ENCODE data around the gene USPL1.
A peak's percentile ranks its signal among the peaks of the same experiment; 100 is the strongest.

The USPL1 gene

GRCh38 chr13:30664689-30665275 lies 47.1 kb downstream of the USPL1 start:
- no peak for DNase-seq

GRCh38 chr13:30665638-30666037 lies 47.9 kb downstream of the USPL1 start:
- no peak for DNase-seq

- DNase-seq = no peak
Measured at GRCh38 chr13:30666113-30666512, 48.4 kb downstream of the USPL1 start.

GRCh38 chr13:30667014-30667413 lies 49.3 kb downstream of the USPL1 start:
- DNase-seq = no peak

- DNase-seq = no peak
Measured at GRCh38 chr13:30668312-30668711, 50.6 kb downstream of the USPL1 start.

GRCh38 chr13:30671271-30671815 lies 53.6 kb downstream of the USPL1 start:
- no peak for DNase-seq

- DNase-seq = peak; percentile 94
Measured at GRCh38 chr13:30673669-30674521, 56.2 kb downstream of the USPL1 start.

GRCh38 chr13:30675717-30676116 lies 58.0 kb downstream of the USPL1 start:
- no peak for DNase-seq

- peak; percentile 29 for DNase-seq
Measured at GRCh38 chr13:30676672-30677071, 59.0 kb downstream of the USPL1 start.

GRCh38 chr13:30679483-30680330 lies 62.0 kb downstream of the USPL1 start:
- DNase-seq = peak; percentile 68

GRCh38 chr13:30681843-30682242 lies 64.1 kb downstream of the USPL1 start:
- DNase-seq = no peak

- peak; percentile 64 for DNase-seq
Measured at GRCh38 chr13:30685320-30685859, 67.7 kb downstream of the USPL1 start.

- DNase-seq = no peak
Measured at GRCh38 chr13:30685987-30686386, 68.3 kb downstream of the USPL1 start.

GRCh38 chr13:30687601-30688000 lies 69.9 kb downstream of the USPL1 start:
- no peak for DNase-seq

GRCh38 chr13:30689752-30690151 lies 72.0 kb downstream of the USPL1 start:
- DNase-seq = no peak

GRCh38 chr13:30690282-30691188 lies 72.8 kb downstream of the USPL1 start:
- no peak for DNase-seq

- DNase-seq = no peak
Measured at GRCh38 chr13:30692113-30692512, 74.4 kb downstream of the USPL1 start.

- no peak for DNase-seq
Measured at GRCh38 chr13:30696278-30697176, 78.8 kb downstream of the USPL1 start.

GRCh38 chr13:30697177-30697953 lies 79.6 kb downstream of the USPL1 start:
- no peak for DNase-seq

- no peak for DNase-seq
Measured at GRCh38 chr13:30697996-30698401, 80.3 kb downstream of the USPL1 start.
